ENCODE data around the gene OXT. TPM values are rescaled to one million over a fixed set of nuclear protein-coding genes. Genes with fewer than 3 reads are reported as not detected.

OXT gene
- total and polyA plus RNA-seq, 2 donors (not counting 1 experiment from before 2014, with no cell fraction given) = 1.0 to 1.7 TPM

DNA sequence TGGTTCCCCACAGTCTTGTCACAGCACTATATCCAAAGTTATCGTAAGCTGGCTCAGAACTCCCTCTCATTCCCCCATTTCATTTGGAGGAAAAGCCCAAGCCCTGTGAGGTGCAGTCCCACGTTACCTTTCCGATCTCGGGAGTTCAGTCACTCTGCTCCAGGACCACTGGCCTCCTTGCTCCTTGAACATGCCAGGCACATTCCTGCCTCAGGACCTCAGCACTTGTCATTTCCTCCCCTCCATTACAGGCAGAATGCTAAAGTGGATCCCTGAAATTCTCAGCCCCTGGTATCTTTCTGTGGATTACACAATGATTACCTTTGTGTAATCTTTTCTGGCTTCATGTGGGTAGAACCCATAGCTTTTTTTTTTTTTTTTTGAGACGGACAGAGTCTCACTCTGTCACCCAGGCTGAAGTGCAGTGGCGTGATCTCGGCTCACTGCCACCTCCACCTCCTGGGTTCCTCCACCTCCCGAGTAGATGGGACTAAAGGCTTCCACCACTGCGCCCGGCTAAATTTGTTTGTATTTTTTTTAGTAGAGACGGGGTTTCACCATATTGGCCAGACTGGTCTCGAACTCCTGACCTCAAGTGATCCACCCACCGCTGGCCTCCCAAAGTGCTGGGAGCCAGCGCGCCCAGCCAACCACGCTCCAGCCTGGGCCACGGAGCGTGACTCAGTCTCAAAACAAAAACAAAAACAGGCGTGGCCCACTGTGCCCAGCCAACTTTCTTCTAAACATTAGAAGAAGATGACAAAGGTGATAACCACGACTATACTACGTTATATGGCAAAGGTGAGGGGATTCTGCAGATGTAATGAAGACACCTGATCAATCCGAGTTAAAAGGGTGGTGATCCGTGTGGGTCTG, 4.0 kb upstream of the OXT start:
- ATAC-seq (ENCODE audit: low read depth) (no peak), DNase-seq (no peak)
- Mint-ChIP-seq H3K9me3 (ENCODE audit: insufficient read depth) (no peaks in the 10 kb centered on the region), H3K4me1 (peaks cover 29% of the 10 kb centered on the region), H3K4me3 (peak overlapping the region; percentile 29), H3K27me3 (no peaks in the 10 kb centered on the region), H3K27ac (peak overlapping the region; percentile 77)
- peaks cover 6% of the 10 kb centered on the region for H3K79me2 ChIP-seq (ENCODE audit: control insufficient read depth, insufficient read depth, low read length)
- POLR2A ChIA-PET = no interaction called here
- peaks cover 0 to 3% (median 0%) of the 10 kb centered on the region in 3 donors for H3K9me3 ChIP-seq (ENCODE audit: control extremely low read depth in 1 of 3, control insufficient read depth in 2 of 3, insufficient read depth in 1 of 3, low read length in 2 of 3)
- peaks cover 10 to 11% of the 10 kb centered on the region in 2 donors for H3K4me1 ChIP-seq (ENCODE audit: control insufficient read depth in 2 of 2, insufficient read depth in 2 of 2, low read length in 2 of 2)
- no peaks in the 10 kb centered on the region for H3K36me3 ChIP-seq (replicated peaks in 1 of 2; ENCODE audit: control extremely low read depth in 1 of 2, control insufficient read depth in 1 of 2, extremely low read depth in 1 of 2, insufficient read depth in 2 of 2, low read length in 1 of 2)
- H4K20me1 ChIP-seq (ENCODE audit: control insufficient read depth, insufficient read depth, low read length, poor library complexity, severe bottlenecking) = no peaks in the 10 kb centered on the region
- peaks cover 0 to 7% (median 2%) of the 10 kb centered on the region in 4 experiments for H3K27me3 ChIP-seq (replicated peaks in 1 of 4; ENCODE audit: control extremely low read depth in 1 of 4, control insufficient read depth in 3 of 4, insufficient read depth in 4 of 4, low read length in 3 of 4)
- CTCF ChIA-PET = interaction anchor here (1.6 to 5.2 kb wide), 3 partner anchors 10 to 47 kb away, joined by 4 to 43 read pairs (median 21); no protein-coding TSS in a partner anchor
- TF ChIP-seq EZH2 (IDR thresholded peaks at IDR 0.05; ENCODE audit: borderline replicate concordance, insufficient read depth, low read depth, low read length, poor library complexity, severe bottlenecking) (no peak), CTCF (IDR thresholded peaks at IDR 0.05) (no peak)
- intact Hi-C loops (cut with micrococcal nuclease) = no loop called here
- H3K4me2 ChIP-seq (replicated peaks; ENCODE audit: low read depth, low read length, poor library complexity, severe bottlenecking) = peak overlapping the region; percentile 34
- H3K27ac ChIP-seq (ENCODE audit: low read length in 2 of 2) = no peak overlapping the region
- WGBS (ENCODE audit: insufficient coverage) = 80% methylated on average over 15 of the region's 23 CpGs
- no peak overlapping the region for H3K9ac ChIP-seq (ENCODE audit: low read length)
- no peak overlapping the region for H2AFZ ChIP-seq (ENCODE audit: insufficient read depth, low read depth, low read length, poor library complexity, severe bottlenecking)
- H3K4me3 ChIP-seq (ENCODE audit: control extremely low read depth in 1 of 5, extremely low read depth in 1 of 5, insufficient read depth in 1 of 5, low read depth in 2 of 5, low read length in 4 of 5) = no peak overlapping the region

DNA sequence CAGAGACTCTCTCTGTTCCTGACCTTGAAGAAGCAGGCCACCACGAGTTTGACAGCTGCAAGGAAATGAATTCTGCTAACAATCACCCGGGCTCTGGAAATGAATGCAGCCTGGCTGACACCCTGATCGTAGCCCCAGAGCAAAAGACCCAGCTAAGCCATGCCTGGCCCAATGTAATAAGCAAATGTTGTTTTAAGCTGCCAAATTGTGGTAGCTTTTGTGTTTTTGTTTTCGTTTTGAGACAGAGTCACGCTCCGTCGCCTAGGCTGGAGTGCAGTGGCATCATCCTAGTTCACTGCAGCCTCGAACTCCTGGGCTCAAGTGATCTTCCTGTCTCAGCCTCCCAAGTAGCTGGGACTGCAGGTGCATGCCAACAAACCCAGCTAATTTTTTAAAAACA, 3.3 kb upstream of the OXT start:
- intact Hi-C loops (cut with micrococcal nuclease) = no loop called here
- Mint-ChIP-seq H3K4me1 (peaks cover 31% of the 10 kb centered on the region), H3K4me3 (peak overlapping the region; percentile 29), H3K27ac (peak overlapping the region; percentile 77), H3K9me3 (ENCODE audit: insufficient read depth) (no peaks in the 10 kb centered on the region), H3K27me3 (no peaks in the 10 kb centered on the region)
- WGBS (ENCODE audit: insufficient coverage) = 60% methylated on average over 8 of the region's 8 CpGs
- H3K27ac ChIP-seq (ENCODE audit: low read length in 2 of 2) = no peak overlapping the region
- DNase-seq (no peak), ATAC-seq (ENCODE audit: low read depth) (no peak)
- CTCF ChIA-PET = interaction anchor here (1.6 to 5.2 kb wide), 3 partner anchors 10 to 47 kb away, joined by 4 to 43 read pairs (median 21); no protein-coding TSS in a partner anchor
- peaks cover 6% of the 10 kb centered on the region for H3K79me2 ChIP-seq (ENCODE audit: control insufficient read depth, insufficient read depth, low read length)
- H3K9ac ChIP-seq (ENCODE audit: low read length) = no peak overlapping the region
- H2AFZ ChIP-seq (ENCODE audit: insufficient read depth, low read depth, low read length, poor library complexity, severe bottlenecking) = no peak overlapping the region
- H3K9me3 ChIP-seq (ENCODE audit: control extremely low read depth in 1 of 3, control insufficient read depth in 2 of 3, insufficient read depth in 1 of 3, low read length in 2 of 3) = peaks cover 0 to 8% (median 0%) of the 10 kb centered on the region in 3 donors
- no peaks in the 10 kb centered on the region for H3K36me3 ChIP-seq (replicated peaks in 1 of 2; ENCODE audit: control extremely low read depth in 1 of 2, control insufficient read depth in 1 of 2, extremely low read depth in 1 of 2, insufficient read depth in 2 of 2, low read length in 1 of 2)
- H3K4me1 ChIP-seq (ENCODE audit: control insufficient read depth in 2 of 2, insufficient read depth in 2 of 2, low read length in 2 of 2) = peaks cover 14 to 15% of the 10 kb centered on the region in 2 donors
- peaks cover 0 to 12% (median 2%) of the 10 kb centered on the region in 4 experiments for H3K27me3 ChIP-seq (replicated peaks in 1 of 4; ENCODE audit: control extremely low read depth in 1 of 4, control insufficient read depth in 3 of 4, insufficient read depth in 4 of 4, low read length in 3 of 4)
- H4K20me1 ChIP-seq (ENCODE audit: control insufficient read depth, insufficient read depth, low read length, poor library complexity, severe bottlenecking) = no peaks in the 10 kb centered on the region
- no peak overlapping the region for H3K4me3 ChIP-seq (ENCODE audit: control extremely low read depth in 1 of 5, extremely low read depth in 1 of 5, insufficient read depth in 1 of 5, low read depth in 2 of 5, low read length in 4 of 5)
- POLR2A ChIA-PET = no interaction called here
- H3K4me2 ChIP-seq (replicated peaks; ENCODE audit: low read depth, low read length, poor library complexity, severe bottlenecking) = peak overlapping the region; percentile 34
- TF ChIP-seq EZH2 (IDR thresholded peaks at IDR 0.05; ENCODE audit: borderline replicate concordance, insufficient read depth, low read depth, low read length, poor library complexity, severe bottlenecking) (no peak), CTCF (IDR thresholded peaks at IDR 0.05) (no peak)

All from B cell (primary cell).